Measurements from ENCODE around the gene TRAF7. TPM values are rescaled to one million over a fixed set of nuclear protein-coding genes. Genes with fewer than 3 reads are reported as not detected.

Gene TRAF7
- total and polyA plus RNA-seq, 2 of the 13 experiments (the other 11 are each of a cell fraction or from before 2014, with no cell fraction given) = 47.9 to 65.6 TPM

- TF ChIP-seq PRMT3 (CRISPR knock-in tag; IDR thresholded peaks at IDR 0.05; ENCODE audit: borderline replicate concordance, low read depth) (no peak), MATR3 (CRISPR knock-in tag; IDR thresholded peaks at IDR 0.05) (no peak)
Measured at GRCh38 chr16:2206420-2206779, 50.8 kb downstream of the TRAF7 start (continued).

GRCh38 chr16:2206780-2207433, 51.3 kb downstream of the TRAF7 start:
- Histone ChIP-seq H3K4me1 (ENCODE audit: insufficient read depth, low read length) (peaks cover 43% of the 10 kb centered on the region), H3K27me3 (ENCODE audit: control insufficient read depth in 1 of 2, insufficient read depth in 2 of 2, low read length in 2 of 2) (no peaks in the 10 kb centered on the region), H3K4me3 (replicated peaks in 1 of 3; ENCODE audit: insufficient read depth in 1 of 3, low read depth in 2 of 3, low read length in 3 of 3) (0 out of 6 replicates have a peak overlapping the region, but pooled peaks of 1 of the 3 experiments have one; percentile 96), H3K4me2 (ENCODE audit: low read depth, low read length) (peak overlapping the region; percentile 95; the same call in 1 of the 2 replicates), H3K9ac (ENCODE audit: insufficient read depth, low read depth, low read length) (no peak overlapping the region; the same call in 1 of the 2 replicates), H3K9me3 (ENCODE audit: low read length) (no peaks in the 10 kb centered on the region), H4K20me1 (ENCODE audit: insufficient read depth, low read length) (no peaks in the 10 kb centered on the region), H3K79me2 (ENCODE audit: insufficient read depth, low read length) (peaks cover 8% of the 10 kb centered on the region), H2AFZ (ENCODE audit: low read length) (no peak overlapping the region), H3K36me3 (replicated peaks in 1 of 2; ENCODE audit: control insufficient read depth in 1 of 2, insufficient read depth in 2 of 2, low read length in 2 of 2) (peaks cover 2 to 13% of the 10 kb centered on the region in 2 experiments; a peak in 4 of 5 replicates), H3K27ac (ENCODE audit: extremely low read length, insufficient read depth, low read length) (no peak overlapping the region)
- no peak for TF ChIP-seq ZNF770 (CRISPR knock-in tag; IDR thresholded peaks at IDR 0.05)
- no peak for TF ChIP-seq ZNF430 (CRISPR knock-in tag; IDR thresholded peaks at IDR 0.05)
- TF ChIP-seq ELF1 (CRISPR knock-in tag; IDR thresholded peaks at IDR 0.05) = no peak
- TF ChIP-seq AGO2 (optimal IDR thresholded peaks at IDR 0.05; ENCODE audit: low read depth, low read length) = peak; percentile 76
- peak; percentile 62 for TF ChIP-seq RBFOX2 (IDR thresholded peaks at IDR 0.05; ENCODE audit: low read depth, low read length)
- ATAC-seq (no peak), DNase-seq (ENCODE audit: low spot score) (no peak), FAIRE-seq (no peak)
- WGBS (ENCODE audit: low lambda C conversion rate) = 93% methylated on average over 7 of the region's 23 CpGs
- TSS peak; percentile 45 for BruUV-seq (replicated peaks)
- in situ Hi-C loops (cut with HindIII; ENCODE audit: extremely low pct_ligation_motif_present, low pct_unique_long_range_greater_than_20kb) (no loop called here), intact Hi-C loops (cut with micrococcal nuclease; ENCODE audit: unreplicated experiment) (no loop called here)
- ChIA-PET POLR2A (interaction anchor here (1.0 to 4.3 kb wide), 4 partner anchors 8 to 52 kb away, joined by 3 to 18 read pairs (median 8); partner anchors contain the start of genes PGP and TRAF7), CTCF (ENCODE audit: low intra/inter-chr PET ratio, low total read pairs) (no interaction called here)
